OCI-LY3 (cell line): ENCODE measurements around the gene DUS2.
A peak's percentile ranks its signal among the peaks of the same experiment; 100 is the strongest.

Source experiments
- H2AFZ ChIP-seq: fragments of 200-600, 300-600 bp; shearing (Covaris generic); 2 replicates; pipeline ENCODE4 v1.6.0; 2014; ENCODE audit warnings: antibody characterized with exemption, low read depth, low read length
- H3K27ac ChIP-seq: fragments of 200-600, 300-600 bp; sonication (generic); 2 replicates; pipeline ENCODE4 v1.5.1; 2014; ENCODE audit warnings: mild to moderate bottlenecking, low read length, moderate library complexity, mixed read lengths
- H3K27me3 ChIP-seq: fragments of 200-600, 300-600 bp; sonication (generic); 2 replicates; pipeline ENCODE4 v1.6.1; 2014; ENCODE audit warnings: low read depth, low read length, mixed read lengths
- H3K36me3 ChIP-seq: fragments of 200-600, 300-600 bp; sonication (generic); replicated peaks from 2 replicates; pipeline ENCODE3; 2014; ENCODE audit warnings: low read depth, low read length, mixed read lengths
- H3K4me1 ChIP-seq: fragments of 300-600, 200-600 bp; sonication (generic); 2 replicates; pipeline ENCODE4 v1.6.1; 2014; ENCODE audit warnings: low read length, mixed read lengths
- H3K4me2 ChIP-seq: fragments of 200-600, 300-600 bp; sonication (generic); 2 replicates; pipeline ENCODE4 v1.6.1; 2014; ENCODE audit warnings: low read length, mixed read lengths
- H3K4me3 ChIP-seq: fragments of 300-600, 200-600 bp; sonication (generic); 2 replicates; pipeline ENCODE4 v1.5.1; 2014; ENCODE audit warnings: antibody characterized with exemption, mild to moderate bottlenecking, low read length, moderate library complexity
- H3K79me2 ChIP-seq: fragments of 300-600, 200-600 bp; shearing (Covaris generic); 2 replicates; pipeline ENCODE4 v1.6.1; 2014; ENCODE audit warnings: mild to moderate bottlenecking, low read length, mixed read lengths
- H3K9ac ChIP-seq: fragments of 300-600, 200-600 bp; shearing (Covaris generic); 2 replicates; pipeline ENCODE4 v1.6.0; 2014; ENCODE audit warnings: mild to moderate bottlenecking, low read length, moderate library complexity
- H3K9me3 ChIP-seq: fragments of 200-600, 300-600 bp; shearing (Covaris generic); 2 replicates; pipeline ENCODE4 v1.6.1; 2014; ENCODE audit warnings: low read length, mixed read lengths; ENCODE audit not compliant: insufficient read depth
- H4K20me1 ChIP-seq: fragments of 200-600, 300-600 bp; sonication (generic); 2 replicates; pipeline ENCODE4 v1.6.1; 2016; ENCODE audit warnings: low read length, mixed read lengths; ENCODE audit not compliant: insufficient read depth
- EZH2phosphoT487 ChIP-seq: fragments of 200-600 bp; shearing (Covaris generic); IDR thresholded peaks from 2 replicates; pipeline ENCODE4 v1.6.1; 2018; ENCODE audit warnings: antibody characterized with exemption, mixed run types, low read depth
- TF ChIP-seq, protein P1 (sequence below): fragments of 200-600, 300-600 bp; sonication (generic); IDR thresholded peaks from 2 replicates; pipeline ENCODE4 v1.5.1; 2014; ENCODE audit warnings: antibody characterized with exemption, low read length, low read depth

Gene DUS2

DNA sequence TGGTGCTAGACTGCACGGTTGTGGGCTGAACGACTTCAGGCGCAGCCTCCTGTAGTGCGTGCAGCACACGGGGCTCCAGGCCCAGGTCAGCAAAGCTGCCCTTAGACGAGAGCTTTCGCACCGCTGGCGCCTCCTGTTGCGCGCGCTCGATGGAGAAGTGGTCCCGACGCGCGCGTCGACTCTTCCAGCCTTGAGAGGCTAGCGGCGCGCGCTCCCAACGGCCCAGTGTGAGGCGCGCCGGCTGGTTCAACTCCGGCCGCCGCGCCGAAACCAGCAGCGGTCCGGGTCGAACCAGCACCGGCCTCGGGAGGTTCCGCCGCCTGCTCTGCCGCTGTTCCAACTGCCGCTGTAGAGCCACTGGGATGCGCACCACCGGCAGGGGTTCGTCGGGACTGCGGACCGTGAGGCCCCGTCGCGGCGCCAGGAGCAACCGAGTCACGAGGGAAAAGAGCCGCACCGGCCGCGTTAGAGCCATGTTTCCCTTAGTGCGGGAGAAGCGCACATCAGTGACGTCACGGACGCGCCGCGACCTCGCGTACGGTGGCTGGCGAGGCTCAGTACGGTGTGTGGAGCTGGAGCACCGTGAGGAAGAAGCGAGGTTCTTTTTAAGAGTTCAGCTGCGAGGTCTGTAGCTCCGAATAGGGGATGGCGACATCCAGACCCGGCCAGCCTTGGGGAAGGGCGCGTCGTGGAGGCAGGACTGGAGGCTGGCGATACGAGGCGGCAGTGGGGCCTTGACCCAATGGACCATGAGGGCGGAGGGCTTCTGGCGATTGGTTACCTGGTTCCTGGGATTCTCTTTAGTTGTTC, at the start of gene DUS2, which contains the start of gene DDX28:
TSS of gene DUS2 (plus strand) at position 557 of the 810 bp plus-strand sequence. CDS start 14,740 bp downstream, outside the sequence.
TSS of gene DDX28 (minus strand) at position 505 of the 810 bp plus-strand sequence. CDS start at position 475, 30 bp downstream.
- Histone ChIP-seq H3K27ac (peak within 1 kb of the TSS; percentile 56), H2AFZ (peak within 1 kb of the TSS; percentile 65)

DNA sequence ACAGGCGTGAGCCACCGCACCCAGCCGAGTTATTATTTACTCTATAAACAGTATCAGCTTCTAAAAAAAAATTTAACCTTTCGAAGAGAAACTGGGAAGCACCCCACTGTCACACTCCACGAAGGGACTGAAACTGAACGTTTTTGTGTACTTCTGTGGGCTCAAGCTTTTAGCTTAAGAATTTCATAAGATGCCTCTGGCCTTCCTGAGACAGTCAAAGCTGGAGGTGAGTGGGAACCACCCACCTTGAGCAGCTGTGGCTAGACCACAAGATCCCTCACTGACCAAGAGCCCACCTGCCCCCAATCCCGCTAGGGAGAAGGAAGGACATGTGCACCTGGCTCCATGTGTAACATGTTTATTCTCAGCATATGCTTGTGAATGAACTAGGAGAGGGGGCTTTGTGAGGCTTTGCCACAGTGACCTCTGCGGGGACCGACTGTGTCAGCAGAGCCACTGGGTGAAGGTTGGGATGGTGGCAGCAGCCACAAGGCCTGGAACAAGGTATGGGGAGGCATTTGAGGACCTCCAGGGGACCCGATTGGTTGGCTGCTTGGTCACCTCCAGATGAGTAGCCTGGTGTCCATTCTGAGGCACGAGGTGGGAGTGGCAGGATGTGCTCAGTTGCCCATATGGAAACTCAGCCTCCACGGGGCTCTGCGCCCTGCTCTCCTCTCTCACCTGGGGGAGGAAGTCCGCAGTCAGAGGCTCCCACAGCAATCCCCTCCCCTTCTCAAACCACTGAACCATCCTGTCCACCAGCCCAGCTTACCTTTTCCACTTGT, 47.6 kb upstream of the DUS2 start:
- Histone ChIP-seq H3K9ac (no peak overlapping the region), H3K27me3 (no peaks in the 10 kb centered on the region), H3K9me3 (no peaks in the 10 kb centered on the region), H3K79me2 (no peaks in the 10 kb centered on the region), H4K20me1 (no peaks in the 10 kb centered on the region), H3K4me1 (peaks cover 7% of the 10 kb centered on the region), H3K36me3 (no peaks in the 10 kb centered on the region), H3K27ac (no peak overlapping the region), H2AFZ (no peak overlapping the region), H3K4me3 (no peak overlapping the region), H3K4me2 (peak overlapping the region; percentile 19; the same call in 1 of the 2 replicates)
- TF ChIP-seq EZH2phosphoT487 = no peak
- TF ChIP-seq, protein P1, sequence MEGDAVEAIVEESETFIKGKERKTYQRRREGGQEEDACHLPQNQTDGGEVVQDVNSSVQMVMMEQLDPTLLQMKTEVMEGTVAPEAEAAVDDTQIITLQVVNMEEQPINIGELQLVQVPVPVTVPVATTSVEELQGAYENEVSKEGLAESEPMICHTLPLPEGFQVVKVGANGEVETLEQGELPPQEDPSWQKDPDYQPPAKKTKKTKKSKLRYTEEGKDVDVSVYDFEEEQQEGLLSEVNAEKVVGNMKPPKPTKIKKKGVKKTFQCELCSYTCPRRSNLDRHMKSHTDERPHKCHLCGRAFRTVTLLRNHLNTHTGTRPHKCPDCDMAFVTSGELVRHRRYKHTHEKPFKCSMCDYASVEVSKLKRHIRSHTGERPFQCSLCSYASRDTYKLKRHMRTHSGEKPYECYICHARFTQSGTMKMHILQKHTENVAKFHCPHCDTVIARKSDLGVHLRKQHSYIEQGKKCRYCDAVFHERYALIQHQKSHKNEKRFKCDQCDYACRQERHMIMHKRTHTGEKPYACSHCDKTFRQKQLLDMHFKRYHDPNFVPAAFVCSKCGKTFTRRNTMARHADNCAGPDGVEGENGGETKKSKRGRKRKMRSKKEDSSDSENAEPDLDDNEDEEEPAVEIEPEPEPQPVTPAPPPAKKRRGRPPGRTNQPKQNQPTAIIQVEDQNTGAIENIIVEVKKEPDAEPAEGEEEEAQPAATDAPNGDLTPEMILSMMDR = no peak

More for the DNA sequence above, at the start of gene DUS2, which contains the start of gene DDX28:
- no peak for TF ChIP-seq EZH2phosphoT487
- TF ChIP-seq, protein P1 = no peak
- Histone ChIP-seq H3K79me2 (peaks cover 46% of the 10 kb centered on the region), H3K4me2 (peak within 1 kb of the TSS; percentile 92), H4K20me1 (no peaks in the 10 kb centered on the region), H3K4me1 (peaks cover 16% of the 10 kb centered on the region), H3K4me3 (peak within 1 kb of the TSS; percentile 91), H3K9me3 (no peaks in the 10 kb centered on the region), H3K27me3 (no peaks in the 10 kb centered on the region), H3K9ac (peak within 1 kb of the TSS; percentile 89), H3K36me3 (peaks cover 28% of the 10 kb centered on the region)

DNA sequence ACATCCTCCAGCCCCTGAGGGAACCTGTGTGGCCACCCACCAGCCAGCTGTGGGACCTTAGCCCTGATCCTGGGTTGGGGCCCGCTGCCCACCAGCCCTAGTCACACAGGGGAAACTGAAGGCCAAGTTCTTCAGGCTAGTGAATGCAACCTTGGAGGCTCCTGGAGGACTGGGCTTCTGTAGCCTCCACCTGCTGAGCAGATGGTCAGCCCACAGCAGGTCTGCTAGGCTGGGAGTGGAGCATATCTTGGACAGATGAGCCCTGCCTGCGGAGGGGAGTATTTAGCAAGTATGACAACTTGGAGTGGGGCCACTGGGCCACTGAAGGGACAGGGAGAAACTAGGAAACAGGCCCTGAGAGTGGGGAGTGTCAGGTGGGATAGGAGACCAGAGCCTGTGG, 46.9 kb upstream of the DUS2 start:
- Histone ChIP-seq H3K4me2 (no peak overlapping the region), H3K79me2 (no peaks in the 10 kb centered on the region), H3K27me3 (no peaks in the 10 kb centered on the region), H3K27ac (no peak overlapping the region), H2AFZ (no peak overlapping the region), H3K9ac (no peak overlapping the region), H3K9me3 (no peaks in the 10 kb centered on the region), H4K20me1 (no peaks in the 10 kb centered on the region), H3K36me3 (no peaks in the 10 kb centered on the region), H3K4me3 (no peak overlapping the region), H3K4me1 (peaks cover 7% of the 10 kb centered on the region)
- TF ChIP-seq EZH2phosphoT487 = no peak
- TF ChIP-seq, protein P1 = no peak

DNA sequence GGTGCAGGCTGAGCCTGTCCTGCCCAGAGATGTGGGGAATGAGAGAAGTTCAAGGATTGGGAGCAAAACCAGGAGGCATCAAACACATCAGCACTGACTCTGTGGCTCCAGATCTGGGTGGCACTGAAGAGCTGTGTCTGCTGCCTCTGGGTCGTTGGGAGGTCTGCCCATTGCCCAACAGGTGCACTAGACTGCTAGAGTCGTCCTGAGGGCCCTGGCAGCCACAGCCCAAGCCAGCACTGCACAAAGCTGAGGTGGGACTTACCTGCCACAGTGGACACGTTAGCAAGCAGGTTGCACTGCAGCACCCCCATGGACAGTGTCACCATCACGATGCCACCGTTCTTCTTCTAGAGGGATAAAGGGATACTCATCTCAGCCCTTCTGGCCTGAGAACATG, 46.1 kb upstream of the DUS2 start:
- Histone ChIP-seq H3K27me3 (no peaks in the 10 kb centered on the region), H3K36me3 (no peaks in the 10 kb centered on the region), H2AFZ (no peak overlapping the region), H4K20me1 (no peaks in the 10 kb centered on the region), H3K4me1 (peaks cover 7% of the 10 kb centered on the region), H3K4me2 (no peak overlapping the region), H3K9me3 (no peaks in the 10 kb centered on the region), H3K9ac (no peak overlapping the region), H3K4me3 (no peak overlapping the region), H3K27ac (no peak overlapping the region), H3K79me2 (no peaks in the 10 kb centered on the region)
- TF ChIP-seq, protein P1 = no peak
- TF ChIP-seq EZH2phosphoT487 = no peak
